HG03342 (cell line): Measurements from ENCODE around the gene BACE2.
"Not testable (repeated sequence)": the region's sequence is repeated elsewhere in the genome, so short reads cannot be mapped to it uniquely, and the experiment has no call there.

ENCODE experiments used
- ATAC-seq: cut with Tn5 transposase; IDR thresholded peaks from one replicate; pipeline ENCODE4 v1.9.1; 2021; ENCODE audit warnings: mild to moderate bottlenecking, moderate library complexity; ENCODE audit not compliant: unreplicated experiment

Gene BACE2

DNA sequence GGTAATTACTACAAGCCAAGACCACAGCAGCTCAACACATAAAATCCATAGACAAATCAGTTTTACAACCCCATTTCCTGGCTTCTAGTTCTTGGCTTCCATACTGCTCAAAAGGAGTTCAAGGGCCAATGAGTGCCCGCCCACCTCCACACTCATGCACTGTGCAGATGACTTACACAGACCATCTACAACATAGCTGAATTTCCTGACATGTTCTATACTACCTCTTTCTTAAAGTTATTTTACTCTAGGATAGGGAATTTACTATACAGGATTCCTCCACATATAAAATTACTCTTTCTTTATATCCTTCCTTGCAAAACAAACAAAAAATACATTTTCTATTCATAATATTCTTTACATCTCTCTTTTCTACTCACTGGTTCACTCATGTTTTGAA lies 14.6 kb downstream of the BACE2 start:
- no peak for ATAC-seq

DNA sequence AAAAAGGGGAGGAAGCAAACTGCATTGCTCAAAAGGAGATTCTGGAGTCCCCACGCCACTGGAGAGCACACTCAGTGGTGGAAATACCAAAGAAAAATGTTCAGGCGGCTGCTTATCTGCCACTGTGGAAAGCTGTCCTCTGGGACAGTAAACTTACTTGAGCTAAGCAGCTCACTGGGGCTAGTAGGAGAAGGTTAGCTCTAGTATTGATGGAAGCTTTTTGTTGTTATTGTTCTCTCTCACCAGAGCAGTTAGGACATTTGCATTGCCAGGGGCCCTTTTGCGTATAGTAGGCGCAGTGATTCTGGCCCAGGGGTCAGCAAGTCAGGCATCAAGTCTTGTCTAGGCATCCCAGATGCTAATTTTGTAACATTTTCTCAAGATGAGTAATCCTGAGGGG lies 15.6 kb downstream of the BACE2 start:
- ATAC-seq = no peak

DNA sequence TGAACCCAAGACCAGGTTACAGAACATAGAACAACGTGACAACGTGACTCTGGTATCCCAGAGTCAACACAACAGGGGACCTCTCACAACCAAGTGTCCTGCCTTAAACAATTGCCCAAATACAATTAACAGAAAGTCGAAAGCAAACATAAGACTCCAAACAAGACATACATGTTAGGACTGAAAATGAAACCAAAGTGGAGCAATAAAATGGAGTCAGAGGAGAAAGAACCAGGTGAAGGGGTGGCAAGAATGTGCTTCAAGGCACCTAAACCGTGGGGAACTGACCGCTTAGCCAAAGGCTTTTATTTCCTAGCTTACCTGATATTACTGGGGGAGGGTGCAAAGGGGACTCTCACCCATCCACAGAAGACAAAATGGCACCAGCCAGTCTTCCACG lies 17.8 kb downstream of the BACE2 start:
- ATAC-seq = no peak

DNA sequence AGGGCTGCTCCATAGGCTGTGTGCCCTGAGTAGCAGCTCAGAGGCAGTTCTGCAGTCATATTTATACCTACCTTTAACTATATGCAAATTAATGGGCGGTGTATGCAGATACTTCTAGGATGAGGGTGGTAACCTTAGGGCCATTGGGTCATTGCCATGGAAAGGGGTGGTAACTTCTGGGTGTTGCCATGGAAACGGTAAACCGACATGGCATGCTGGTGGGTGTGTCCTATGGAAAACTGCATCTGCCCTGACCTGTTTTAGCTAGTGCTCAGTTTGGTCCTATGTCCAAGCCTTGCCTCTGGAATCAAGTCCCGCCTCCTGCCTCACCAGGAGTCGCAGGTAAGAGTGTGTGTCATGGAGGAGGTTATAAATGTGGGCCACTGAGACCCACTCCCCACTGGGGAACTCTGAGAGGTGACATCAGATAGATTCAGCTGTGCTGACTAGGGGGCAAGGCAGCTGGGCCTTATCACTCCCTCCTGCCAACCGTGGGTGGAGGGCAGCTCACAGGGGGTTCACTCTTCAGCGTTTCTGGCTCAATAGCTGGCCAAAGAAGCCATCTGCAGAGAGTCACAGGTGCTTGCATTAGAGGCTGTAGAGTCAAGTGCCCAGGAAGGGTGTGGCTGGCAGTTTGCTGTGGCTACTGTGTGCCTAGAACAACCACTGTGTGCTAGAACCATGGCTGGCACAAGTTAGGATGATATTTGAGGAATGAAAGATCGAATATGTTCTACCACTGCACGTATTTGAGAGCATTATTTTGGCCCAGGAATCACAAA lies 19.0 kb downstream of the BACE2 start:
- no peak for ATAC-seq

DNA sequence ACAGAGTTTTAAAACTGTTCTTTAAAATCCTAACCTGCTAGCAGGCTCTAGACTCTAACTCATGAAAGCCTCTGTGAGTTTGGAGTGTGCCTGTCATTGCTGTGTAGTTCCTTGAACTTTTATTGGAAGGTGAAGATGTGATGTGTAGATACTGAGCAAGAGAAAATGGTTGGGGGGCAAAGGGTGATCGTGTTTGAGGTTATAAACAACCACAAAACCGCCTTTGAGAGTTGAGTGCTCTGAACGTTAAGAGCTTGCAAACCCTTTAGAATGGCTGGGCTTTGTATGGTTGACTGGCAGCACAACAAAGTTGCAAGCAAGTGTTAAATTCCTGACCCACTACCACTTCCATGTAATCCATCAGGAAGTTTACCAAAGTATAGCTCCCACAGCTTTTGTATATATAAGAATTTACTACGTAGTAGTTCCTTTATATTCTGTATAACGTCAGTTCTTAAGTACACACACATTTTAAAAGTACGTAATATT lies 19.6 kb downstream of the BACE2 start:
- no peak for ATAC-seq

DNA sequence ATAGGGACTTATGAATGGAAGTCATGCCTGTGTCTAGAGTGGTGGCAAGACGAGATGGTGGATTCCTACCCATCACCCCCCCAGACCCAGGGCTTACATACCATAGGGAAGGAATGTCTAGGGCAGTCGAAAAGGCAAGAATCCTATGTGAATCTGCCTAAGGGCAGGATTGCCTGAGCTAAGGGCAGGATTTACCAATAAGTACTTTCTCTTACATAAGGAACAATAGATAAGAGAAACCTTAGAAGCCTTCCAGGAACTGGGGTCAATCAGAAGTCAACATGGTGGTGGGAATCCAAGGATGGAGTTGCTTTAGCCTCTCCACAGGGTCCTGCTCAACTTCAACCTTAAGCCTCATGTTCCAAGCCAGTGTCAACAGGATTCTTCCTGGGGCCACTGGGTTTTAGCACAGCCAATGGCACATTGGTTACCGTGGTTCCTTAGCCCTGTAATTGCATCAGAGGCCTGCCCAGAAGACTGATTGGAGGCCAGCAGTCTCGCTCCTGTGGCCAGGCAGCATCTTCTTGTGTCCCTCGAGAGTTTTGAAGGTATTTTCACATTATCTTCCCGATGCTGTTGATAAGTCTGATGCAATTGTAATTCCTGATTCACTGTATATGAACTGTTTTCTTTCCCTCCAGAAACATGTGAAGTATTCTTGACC lies 20.7 kb downstream of the BACE2 start:
- ATAC-seq = no peak

DNA sequence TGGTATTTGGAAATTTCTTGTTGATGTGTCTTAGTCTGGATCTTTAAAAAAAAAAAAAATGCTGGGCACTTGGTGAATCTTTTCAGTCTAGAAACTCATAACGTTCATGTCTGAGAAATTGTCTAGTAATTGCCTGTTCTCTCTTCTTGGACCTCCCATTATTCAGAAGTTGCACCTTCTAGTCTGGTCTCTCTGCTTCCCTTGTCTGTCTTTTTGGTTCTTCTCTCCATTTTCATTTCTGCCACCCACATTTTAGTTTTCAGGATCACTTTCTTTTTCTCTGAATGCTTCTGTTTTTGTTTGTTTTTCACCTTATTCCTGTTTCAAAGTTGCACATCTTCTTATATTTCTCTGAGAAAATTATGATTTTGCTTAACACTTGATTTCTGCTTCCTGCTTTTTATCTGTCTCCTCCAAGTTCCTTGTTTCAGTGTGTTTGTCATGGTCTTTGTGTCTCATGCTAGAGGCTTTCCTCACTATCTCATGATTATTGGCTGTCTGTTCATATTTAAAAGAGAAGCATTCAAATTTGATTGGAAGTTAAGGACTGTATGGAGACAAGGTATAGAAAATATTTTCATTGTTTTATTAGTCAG lies 21.3 kb downstream of the BACE2 start:
- no peak for ATAC-seq

DNA sequence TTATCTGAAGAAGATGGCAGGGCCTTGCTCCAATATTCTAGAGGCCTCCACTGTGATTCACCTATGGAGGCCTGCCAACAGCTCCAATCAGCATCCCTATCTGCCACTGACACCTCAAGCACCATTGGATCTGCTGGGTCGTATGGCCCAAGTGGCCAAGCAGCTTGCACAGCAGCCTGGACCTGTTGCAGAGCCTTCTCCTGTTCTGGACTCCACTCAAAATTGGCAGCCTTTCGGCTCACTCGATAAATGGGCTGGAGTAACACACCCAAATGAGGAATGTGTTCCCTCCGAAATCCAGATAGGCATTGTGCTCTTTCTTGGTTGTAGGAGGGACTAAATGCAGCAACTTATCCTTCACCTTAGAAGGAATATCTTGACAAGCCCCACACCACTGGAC lies 24.6 kb downstream of the BACE2 start:
- not testable (repeated sequence) for ATAC-seq

DNA sequence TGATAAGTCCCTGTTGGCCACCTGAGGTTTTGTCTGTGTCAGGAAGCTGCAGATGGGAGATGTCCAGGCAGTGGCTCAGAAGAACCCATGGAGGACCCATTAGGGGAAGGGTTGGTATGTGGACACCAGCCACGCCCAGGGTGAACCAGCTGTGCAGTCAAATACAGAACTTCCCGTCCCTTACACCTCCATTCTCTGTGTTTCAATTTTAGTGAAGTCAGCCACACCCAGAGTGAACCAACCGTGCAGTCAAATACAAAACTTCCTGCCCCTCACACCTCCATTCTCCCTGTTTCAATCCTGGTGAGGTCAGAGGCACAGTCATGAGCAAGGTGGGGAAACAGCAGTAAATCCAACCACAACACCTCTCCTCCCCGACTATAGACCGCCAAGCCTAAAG lies 27.4 kb downstream of the BACE2 start:
- no peak for ATAC-seq

DNA sequence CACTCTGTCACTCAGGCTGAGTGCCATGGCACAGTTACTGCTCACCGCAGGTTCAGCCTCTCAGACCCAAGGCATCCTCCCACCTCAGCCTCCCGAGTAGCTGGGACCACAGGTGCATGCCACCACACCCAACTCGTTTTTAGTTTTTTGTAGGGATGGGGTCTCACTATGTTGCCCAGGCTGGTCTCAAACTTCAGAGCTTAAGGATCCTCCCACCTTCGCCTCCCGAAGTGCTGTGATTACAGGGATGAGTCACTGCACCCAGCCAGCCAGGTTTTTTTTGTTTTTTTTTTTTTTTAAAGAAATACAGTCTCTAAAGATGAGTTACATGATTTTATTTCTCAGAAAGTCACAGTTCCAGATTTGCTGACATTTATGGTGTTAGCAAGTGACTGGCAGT lies 29.0 kb downstream of the BACE2 start:
- no peak for ATAC-seq

DNA sequence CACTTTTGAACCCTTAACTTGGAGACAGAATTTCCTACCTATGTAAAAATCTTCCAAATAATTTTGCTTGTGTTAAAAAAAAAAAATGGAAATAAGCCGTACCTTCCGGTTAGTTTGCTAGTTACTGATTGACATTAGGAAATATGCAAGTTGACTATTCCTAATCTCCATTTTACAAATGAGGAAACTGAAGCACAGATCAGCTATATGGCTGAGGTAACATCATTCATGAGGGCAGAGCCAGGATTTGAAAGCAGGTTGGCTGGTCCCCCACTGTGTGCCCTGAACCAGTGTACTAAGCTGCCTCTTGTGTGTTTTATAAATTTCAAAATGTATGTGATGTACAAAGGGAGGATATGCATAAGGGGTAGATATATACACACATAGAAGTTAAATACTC lies 29.6 kb downstream of the BACE2 start:
- no peak for ATAC-seq

DNA sequence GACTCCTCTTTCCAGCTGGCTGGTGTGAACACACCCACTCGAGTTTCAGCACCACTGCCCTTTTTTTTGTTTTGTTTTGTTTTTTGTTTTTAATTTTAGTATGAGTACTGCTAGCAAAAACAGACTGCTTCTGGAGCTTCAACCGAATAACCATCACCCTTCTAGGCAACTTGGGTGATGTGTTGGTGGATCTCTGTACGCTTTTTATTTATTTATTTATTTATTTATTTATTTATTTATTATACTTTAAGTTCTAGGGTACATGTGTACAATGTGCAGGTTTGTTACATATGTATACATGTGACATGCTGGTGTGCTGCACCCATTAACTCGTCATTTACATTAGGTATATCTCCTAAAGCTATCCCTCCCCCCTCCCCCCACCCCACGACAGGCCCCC lies 30.7 kb downstream of the BACE2 start:
- ATAC-seq = not testable (repeated sequence)

DNA sequence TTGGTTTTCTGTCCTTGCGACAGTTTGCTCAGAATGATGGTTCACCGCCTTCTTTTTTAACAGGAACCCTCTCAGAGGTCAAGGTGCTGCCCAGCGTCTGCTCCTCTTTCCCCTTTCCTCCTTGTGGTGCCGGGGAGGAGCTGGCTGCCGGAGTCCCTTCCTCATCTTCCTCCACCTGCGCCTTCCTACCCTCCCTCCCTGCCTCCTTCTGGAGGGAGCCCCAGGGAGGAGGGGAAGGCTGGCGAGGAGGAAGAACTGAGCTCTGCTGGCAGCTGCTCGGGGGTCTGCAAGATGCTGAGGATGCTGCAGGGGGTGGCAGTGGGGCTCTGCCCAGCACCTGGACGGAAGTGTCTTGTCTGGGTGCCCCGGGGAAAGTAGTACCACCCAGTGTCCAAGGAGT lies 31.2 kb downstream of the BACE2 start:
- ATAC-seq = no peak

DNA sequence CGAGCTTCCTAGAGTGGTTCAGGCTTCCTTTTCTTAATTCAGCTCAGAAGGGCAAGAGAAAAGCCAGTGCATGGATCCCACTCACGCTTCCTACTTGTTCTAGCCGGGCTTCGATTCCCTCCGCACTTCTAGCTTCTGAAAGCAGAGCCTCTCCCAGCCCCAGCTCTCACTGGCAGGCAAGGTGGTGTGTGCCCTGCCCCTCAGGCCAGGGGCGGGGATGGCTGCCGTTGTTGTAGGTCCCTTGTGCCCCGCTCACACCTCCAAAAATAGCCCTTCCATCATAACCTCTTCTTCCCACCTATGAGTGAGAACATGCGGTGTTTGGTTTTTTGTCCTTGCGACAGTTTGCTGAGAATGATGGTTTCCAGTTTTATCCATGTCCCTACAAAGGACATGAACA lies 31.6 kb downstream of the BACE2 start:
- no peak for ATAC-seq

DNA sequence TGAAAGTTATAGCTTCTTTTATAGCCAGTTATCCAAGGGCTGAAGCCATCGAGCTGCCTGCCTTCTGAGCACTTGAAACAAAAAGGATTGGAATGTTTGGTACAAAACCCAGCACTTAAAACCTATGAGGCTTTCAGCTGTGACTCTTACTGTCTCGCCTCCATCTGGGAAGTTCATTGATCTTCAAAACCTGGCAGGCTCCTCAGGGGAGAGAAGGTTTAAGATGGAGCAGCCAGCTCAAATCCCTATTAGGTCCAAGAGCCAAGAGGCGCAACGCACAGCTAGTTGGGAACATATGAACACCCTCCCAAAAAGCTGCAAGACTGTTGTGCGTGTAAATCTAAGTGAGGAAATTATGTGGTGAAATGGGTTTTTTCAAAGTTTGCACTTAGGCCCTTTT lies 33.4 kb downstream of the BACE2 start:
- ATAC-seq = no peak

DNA sequence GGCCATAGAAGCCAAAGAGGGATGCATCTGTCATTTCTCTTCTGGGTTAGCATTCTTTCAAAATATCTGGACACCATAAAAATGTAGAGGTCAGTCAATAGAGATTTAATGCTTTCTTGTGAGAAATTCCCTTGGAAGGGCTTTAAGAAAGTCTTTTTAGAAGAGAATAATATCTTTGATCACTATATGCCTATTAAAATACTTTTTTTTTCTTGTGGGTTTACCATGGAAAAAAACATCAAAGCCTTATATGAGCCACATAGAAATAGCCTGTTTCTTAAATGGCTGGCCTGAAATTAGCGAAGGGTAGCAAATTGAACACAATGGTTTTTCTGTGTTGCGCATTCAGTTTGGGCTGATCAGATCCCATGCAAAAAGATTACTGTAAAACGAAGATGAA lies 36.8 kb downstream of the BACE2 start:
- no peak for ATAC-seq

DNA sequence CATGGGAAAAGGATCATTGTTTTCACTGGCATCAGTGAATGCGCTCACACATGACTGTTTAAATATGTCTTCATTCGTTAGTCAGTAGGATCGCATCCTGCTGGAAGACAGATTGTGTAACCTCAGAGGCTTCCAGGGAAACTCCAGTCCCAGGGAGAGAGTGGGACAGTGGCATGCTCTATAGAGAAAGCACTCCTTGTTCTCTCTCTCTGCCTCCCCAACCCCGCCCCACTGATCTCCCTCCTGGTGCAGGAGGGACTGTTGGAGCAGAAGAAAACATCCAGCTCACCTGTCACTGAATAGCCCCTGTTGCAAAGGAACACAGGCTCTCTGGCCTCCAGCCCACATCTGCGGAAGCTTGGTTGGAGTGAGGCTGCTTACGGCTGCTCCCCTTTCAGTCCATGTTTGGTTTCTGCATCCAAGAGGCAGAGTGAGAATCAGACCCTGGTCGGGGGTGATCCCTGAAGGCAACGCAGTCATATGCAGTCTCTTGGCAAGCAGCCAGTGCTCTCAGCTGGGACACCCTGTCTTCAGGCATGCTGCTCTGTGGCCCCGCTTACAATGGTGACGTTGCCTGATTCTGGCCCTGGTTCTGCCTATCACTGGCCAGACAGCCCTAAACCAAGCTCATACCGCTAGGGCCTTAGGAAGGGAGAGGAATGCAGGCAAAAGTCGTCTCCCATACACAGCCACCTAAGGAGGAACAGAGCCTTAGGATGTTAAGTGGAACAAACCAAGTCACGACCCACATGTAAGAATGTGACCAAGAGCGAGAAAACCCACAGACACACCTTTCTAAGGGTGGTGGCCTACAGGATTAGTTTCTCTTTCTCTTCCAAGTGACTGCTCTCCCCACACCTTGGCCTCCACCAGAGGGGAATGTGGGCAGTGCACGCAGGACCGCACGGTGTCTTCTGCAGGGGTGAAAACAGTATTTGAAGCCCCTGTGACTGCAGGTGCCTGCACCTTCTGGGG lies 39.7 kb downstream of the BACE2 start:
- no peak for ATAC-seq

DNA sequence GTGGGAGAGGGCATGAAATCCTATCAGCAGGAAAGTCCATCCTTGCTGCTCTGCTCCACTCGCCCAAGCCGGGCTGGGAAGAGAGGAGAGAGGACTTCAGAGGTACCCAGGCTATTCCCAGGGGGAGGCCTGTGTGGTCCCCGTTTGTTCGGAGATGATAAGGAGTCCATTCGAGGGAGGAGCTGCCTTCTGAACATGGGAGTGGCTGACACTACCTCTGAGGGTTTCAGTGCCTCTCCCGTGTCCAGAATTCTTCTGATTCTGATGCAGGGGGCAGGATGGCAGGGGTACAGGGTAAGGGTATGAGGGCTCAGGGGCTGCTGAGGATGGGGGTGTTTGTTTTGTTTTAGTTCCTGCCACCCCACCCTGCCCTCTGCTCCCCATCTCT lies 40.4 kb downstream of the BACE2 start:
- no peak for ATAC-seq

DNA sequence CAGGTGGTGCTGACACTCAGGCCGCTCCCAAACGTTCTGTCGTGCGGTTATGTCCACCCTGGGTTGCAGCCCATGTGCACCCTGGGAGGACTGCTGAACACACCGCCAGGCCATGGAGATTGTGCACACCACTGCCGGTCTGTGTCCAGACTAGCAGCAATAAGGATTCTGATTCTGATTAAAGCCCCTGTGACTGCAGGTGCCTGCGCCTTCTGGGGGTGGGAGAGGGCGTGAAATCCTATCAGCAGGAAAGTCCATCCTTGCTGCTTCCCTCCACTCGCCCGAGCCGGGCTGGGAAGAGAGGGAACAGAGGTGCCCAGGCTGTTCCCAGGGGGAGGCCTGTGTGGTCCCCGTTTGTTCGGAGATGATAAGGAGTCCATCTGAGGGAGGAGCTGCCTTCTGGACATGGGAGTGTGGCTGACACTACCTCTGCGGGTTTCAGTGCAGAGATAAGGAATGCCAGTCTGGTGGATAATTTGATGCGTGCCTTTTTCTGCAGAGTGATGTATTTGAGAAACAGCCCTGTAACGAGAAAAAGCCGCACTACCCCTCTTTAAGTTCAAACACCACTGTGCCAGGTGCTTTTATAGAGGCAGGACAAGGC lies 41.2 kb downstream of the BACE2 start:
- ATAC-seq = no peak

DNA sequence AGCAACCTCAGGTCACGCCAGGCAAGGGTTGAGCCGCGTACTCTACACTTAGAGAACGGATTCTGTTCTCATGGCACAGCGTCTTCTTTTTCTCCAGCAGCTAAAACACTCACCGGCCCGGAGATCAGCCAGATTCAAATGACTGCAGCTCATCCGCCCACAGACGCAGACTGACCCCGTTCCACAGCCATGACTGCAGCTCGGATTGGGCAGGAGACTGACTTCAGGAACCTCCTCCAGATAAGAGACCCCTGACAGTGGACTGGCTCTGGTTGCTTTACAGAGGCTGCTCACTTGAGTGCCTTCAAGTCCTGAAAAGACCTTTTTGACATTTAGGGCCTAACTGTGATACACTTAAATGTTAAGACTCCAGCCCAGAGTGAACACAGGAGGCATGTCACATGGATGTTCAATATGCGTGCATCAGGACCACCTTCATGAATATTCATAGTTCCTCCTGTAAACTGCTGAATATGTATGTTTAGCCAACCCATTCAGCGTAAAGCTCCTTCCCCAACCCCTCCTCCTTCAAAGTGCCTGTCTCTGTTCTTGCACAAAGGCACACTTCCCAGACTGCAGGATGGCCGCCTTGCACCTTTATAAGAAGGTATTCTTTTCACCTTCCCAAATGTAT lies 42.6 kb downstream of the BACE2 start:
- no peak for ATAC-seq
